SU-DHL-6 (cell line): ENCODE measurements around the gene HM13.

Experiments
- H2AFZ ChIP-seq: fragments of 200-600 bp; sonication (generic); 2 replicates; pipeline ENCODE4 v1.6.1; 2014; ENCODE audit warnings: low read depth, mild to moderate bottlenecking, moderate library complexity, mixed read lengths, antibody characterized with exemption, low read length; ENCODE audit not compliant: severe bottlenecking
- H3F3A ChIP-seq: fragments of 200-600 bp; shearing (Covaris generic); 2 replicates; pipeline ENCODE4 v1.6.0; 2016; ENCODE audit warnings: antibody characterized with exemption, mild to moderate bottlenecking; ENCODE audit not compliant: insufficient read depth
- H3K27ac ChIP-seq: fragments of 200-600 bp; sonication (generic); 2 replicates; pipeline ENCODE4 v1.5.1; 2016; ENCODE audit warnings: low read depth, mild to moderate bottlenecking, low read length, moderate library complexity, mixed read lengths
- H3K27me3 ChIP-seq: fragments of 200-600 bp; sonication (generic), shearing (Covaris generic); 2 replicates; pipeline ENCODE4 v1.6.0; 2014; ENCODE audit warnings: mild to moderate bottlenecking, low read length
- H3K36me3 ChIP-seq: fragments of 200-600 bp; sonication (generic); 2 replicates; pipeline ENCODE4 v1.6.1; 2014; ENCODE audit warnings: mild to moderate bottlenecking, low read length, mixed read lengths
- H3K4me2 ChIP-seq: fragments of 300-600, 200-600 bp; shearing (Covaris generic), sonication (generic); 2 replicates; pipeline ENCODE4 v1.6.0; 2014; ENCODE audit warnings: low read length, low read depth, mild to moderate bottlenecking; ENCODE audit not compliant: poor library complexity, severe bottlenecking
- H3K4me3 ChIP-seq: fragments of 200-600 bp; sonication (generic); 2 replicates; pipeline ENCODE4 v1.5.1; 2014; ENCODE audit warnings: antibody characterized with exemption, low read length, mild to moderate bottlenecking, mixed read lengths; ENCODE audit not compliant: insufficient read depth, poor library complexity, severe bottlenecking
- H3K79me2 ChIP-seq: fragments of 200-600 bp; sonication (generic); 2 replicates; pipeline ENCODE4 v1.6.1; 2014; ENCODE audit warnings: mild to moderate bottlenecking, low read length, moderate library complexity; ENCODE audit not compliant: insufficient read depth
- H3K9ac ChIP-seq: fragments of 200-600 bp; sonication (generic); 2 replicates; pipeline ENCODE4 v1.7.0; 2014; ENCODE audit warnings: mild to moderate bottlenecking, low read length
- H3K9me2 ChIP-seq: fragments of 200-600 bp; sonication (generic); replicated peaks from 2 replicates; pipeline ENCODE4 v1.6.1; 2014; ENCODE audit warnings: low read length; ENCODE audit not compliant: insufficient read depth
- H3K9me3 ChIP-seq: fragments of 200-600 bp; sonication (generic); 2 replicates; pipeline ENCODE4 v1.6.1; 2014; ENCODE audit warnings: low read length, mixed read lengths; ENCODE audit not compliant: insufficient read depth
- H4K20me1 ChIP-seq: fragments of 200-600 bp; sonication (generic); 2 replicates; pipeline ENCODE4 v1.6.1; 2014; ENCODE audit warnings: low read depth, mild to moderate bottlenecking, antibody characterized with exemption, low read length, moderate library complexity, mixed read lengths
- EZH2phosphoT487 ChIP-seq: fragments of 200-600 bp; sonication (generic), shearing (Covaris generic); conservative IDR thresholded peaks from 2 replicates; pipeline ENCODE4 v1.6.1; 2018; ENCODE audit warnings: mild to moderate bottlenecking, antibody characterized with exemption, low read length, moderate library complexity, mixed read lengths
- TF ChIP-seq, protein P1 (sequence below): fragments of 200-600 bp; sonication (generic); IDR thresholded peaks from one replicate; pipeline ENCODE4 v1.5.1; 2017; ENCODE audit warnings: antibody characterized with exemption, mild to moderate bottlenecking, low read length, moderate library complexity; ENCODE audit not compliant: insufficient read depth, poor library complexity, severe bottlenecking

The HM13 gene

DNA sequence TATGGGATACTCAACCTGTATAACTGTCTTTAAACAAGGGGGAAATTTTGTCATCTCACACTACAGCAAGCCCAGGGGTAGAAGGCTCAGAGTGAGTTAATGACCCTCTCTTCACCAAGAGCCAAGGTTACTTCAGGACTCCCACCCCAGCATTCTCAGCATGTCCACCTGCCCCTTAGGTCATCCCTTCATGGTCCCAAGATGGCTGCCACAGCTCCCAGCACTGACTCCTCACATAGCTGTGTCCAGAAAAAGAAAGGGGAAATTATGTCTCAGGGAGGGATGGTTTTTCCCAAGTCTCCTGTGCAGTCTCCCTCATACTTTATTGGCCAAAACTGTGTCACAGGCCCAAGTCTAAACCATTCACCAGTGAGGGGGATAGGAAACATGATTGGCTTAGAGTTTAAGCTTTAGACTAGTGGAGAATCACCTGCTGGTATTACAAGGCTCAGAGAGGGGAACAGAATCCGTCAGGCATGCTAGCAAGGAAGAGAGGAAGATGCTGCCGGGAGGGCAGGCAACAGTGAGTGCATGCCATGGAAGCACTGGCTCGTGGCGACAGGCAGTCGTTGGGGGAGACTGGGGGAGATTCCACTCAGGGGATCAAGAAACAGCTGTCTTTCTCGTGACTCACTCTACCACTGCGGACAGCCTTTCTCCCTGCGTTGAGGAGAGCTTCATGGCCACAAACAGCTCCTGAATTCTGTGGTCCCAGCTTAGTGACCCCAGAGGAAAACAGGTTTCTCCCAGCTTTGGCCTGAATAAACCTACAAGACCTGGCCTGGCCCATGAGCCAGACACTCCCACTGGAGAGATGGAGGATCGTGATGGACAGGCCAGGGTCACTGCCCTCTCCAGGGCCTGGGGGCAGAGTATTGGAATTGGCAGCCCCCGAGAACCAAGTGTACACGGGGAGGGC lies 37.2 kb downstream of the HM13 start:
- Histone ChIP-seq H3K9me2 (no peaks in the 10 kb centered on the region), H3K27ac (no peak overlapping the region), H3F3A (no peaks in the 10 kb centered on the region), H3K9me3 (no peaks in the 10 kb centered on the region), H3K9ac (no peak overlapping the region), H3K4me3 (no peak overlapping the region), H4K20me1 (no peaks in the 10 kb centered on the region), H3K79me2 (peaks cover 20% of the 10 kb centered on the region), H2AFZ (no peak overlapping the region), H3K36me3 (peaks cover 6% of the 10 kb centered on the region), H3K27me3 (no peaks in the 10 kb centered on the region), H3K4me2 (no peak overlapping the region)
- TF ChIP-seq, protein P1, sequence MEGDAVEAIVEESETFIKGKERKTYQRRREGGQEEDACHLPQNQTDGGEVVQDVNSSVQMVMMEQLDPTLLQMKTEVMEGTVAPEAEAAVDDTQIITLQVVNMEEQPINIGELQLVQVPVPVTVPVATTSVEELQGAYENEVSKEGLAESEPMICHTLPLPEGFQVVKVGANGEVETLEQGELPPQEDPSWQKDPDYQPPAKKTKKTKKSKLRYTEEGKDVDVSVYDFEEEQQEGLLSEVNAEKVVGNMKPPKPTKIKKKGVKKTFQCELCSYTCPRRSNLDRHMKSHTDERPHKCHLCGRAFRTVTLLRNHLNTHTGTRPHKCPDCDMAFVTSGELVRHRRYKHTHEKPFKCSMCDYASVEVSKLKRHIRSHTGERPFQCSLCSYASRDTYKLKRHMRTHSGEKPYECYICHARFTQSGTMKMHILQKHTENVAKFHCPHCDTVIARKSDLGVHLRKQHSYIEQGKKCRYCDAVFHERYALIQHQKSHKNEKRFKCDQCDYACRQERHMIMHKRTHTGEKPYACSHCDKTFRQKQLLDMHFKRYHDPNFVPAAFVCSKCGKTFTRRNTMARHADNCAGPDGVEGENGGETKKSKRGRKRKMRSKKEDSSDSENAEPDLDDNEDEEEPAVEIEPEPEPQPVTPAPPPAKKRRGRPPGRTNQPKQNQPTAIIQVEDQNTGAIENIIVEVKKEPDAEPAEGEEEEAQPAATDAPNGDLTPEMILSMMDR, result no peak
- no peak for TF ChIP-seq EZH2phosphoT487

DNA sequence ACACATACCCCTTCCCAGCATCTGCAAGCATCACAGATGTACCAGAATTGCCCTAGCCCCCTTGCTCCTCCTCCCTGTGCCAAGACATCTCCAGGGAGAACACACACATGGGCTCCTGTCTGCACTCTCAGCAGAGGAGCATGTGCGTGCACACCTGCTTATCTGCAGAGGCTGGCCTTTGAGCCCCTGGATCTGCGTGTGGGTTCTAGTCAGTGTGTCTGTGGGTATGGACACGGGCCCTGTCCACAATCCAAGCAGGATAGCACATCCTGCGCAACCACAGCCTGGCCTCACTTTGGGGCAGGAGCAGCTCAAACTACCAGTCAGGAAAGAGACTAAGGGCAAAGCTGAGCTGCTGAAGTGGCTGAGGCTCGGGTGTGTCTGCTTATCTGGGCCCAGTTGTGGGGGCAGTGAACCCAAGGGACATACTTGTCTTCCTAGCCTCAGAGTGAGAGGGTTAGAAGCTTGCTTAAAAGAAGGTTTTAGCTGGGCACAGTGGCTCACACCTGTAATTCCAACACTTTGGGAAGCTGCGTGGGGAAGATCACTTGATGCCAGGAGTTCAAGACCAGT lies 41.0 kb downstream of the HM13 start:
- Histone ChIP-seq H3K4me2 (no peak overlapping the region), H3K79me2 (no peaks in the 10 kb centered on the region), H3K9me2 (no peaks in the 10 kb centered on the region), H2AFZ (no peak overlapping the region), H3F3A (0 out of 2 replicates have a peak, but pooled peaks cover 5% of the 10 kb centered on the region), H3K27ac (no peak overlapping the region), H3K36me3 (no peaks in the 10 kb centered on the region; the same call in 1 of the 2 replicates), H3K9me3 (no peaks in the 10 kb centered on the region), H3K9ac (no peak overlapping the region), H4K20me1 (no peaks in the 10 kb centered on the region), H3K4me3 (no peak overlapping the region), H3K27me3 (no peaks in the 10 kb centered on the region)
- TF ChIP-seq, protein P1, result no peak
- no peak for TF ChIP-seq EZH2phosphoT487

DNA sequence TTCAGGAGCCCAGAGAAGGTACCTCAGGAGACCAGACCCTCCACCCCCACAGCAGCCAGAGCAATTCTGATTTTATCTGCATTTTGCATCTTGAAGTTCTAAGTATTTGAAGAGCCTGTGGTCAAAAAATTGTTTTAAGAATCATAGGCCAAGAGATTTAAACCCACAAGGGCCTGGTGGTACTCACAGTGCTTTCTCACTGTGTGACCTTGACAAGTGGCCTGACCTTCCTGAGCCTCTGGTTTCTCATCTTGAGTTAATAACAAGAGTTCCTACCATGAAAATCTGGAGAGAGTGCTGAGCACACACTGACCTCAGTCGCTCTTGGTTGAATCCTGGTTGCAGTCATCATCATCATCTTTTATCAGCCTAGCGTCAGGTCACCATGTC lies 45.5 kb downstream of the HM13 start:
- H3K9me3 ChIP-seq, result no peaks in the 10 kb centered on the region
- H3K36me3 ChIP-seq, result no peaks in the 10 kb centered on the region
- H3F3A ChIP-seq, result 0 out of 2 replicates have a peak, but pooled peaks cover 12% of the 10 kb centered on the region
- no peaks in the 10 kb centered on the region for H3K79me2 ChIP-seq
- H3K4me2 ChIP-seq, result no peak overlapping the region
- H3K9ac ChIP-seq, result no peak overlapping the region
- no peak overlapping the region for H3K4me3 ChIP-seq
- 0 out of 2 replicates have a peak overlapping the region, but pooled peaks have one; percentile 20 for H3K27ac ChIP-seq
- H3K27me3 ChIP-seq, result no peaks in the 10 kb centered on the region
- TF ChIP-seq, protein P1, result no peak
- TF ChIP-seq EZH2phosphoT487, result no peak
- no peak overlapping the region for H2AFZ ChIP-seq
- no peaks in the 10 kb centered on the region for H3K9me2 ChIP-seq
- no peaks in the 10 kb centered on the region for H4K20me1 ChIP-seq
